Natural killer cell (primary cell): ENCODE measurements around the gene ATL1. TPM values are rescaled to one million over a fixed set of nuclear protein-coding genes. Genes with fewer than 3 reads are reported as not detected.
A peak's percentile ranks its signal among the peaks of the same experiment; 100 is the strongest.
"Not testable (repeated sequence)": the region's sequence is repeated elsewhere in the genome, so short reads cannot be mapped to it uniquely, and the experiment has no call there.

Source experiments
- ATAC-seq, 3 donors: fragments of 150-1000 bp in 2 of 3; fragments of 200-7000 bp in 1 of 3; cut with Tn5 transposase; 1 replicate in 1 of 3; 2 replicates in 2 of 3; pipeline ENCODE4 v1.10.0; 2021; ENCODE audit warnings: mild to moderate bottlenecking in 2 of 3, moderate library complexity in 2 of 3
- DNase-seq, 2 donors: peaks; one replicate each; pipeline versions ENCODE4 v3.0.0 to v3.0.0-alpha.2; 2013 to 2021; ENCODE audit warnings: mixed read lengths in 1 of 2
- H3K27ac ChIP-seq: one replicate; pipeline ENCODE4 v1.5.1; 2013; ENCODE audit warnings: mild to moderate bottlenecking, low read length
- H3K27me3 ChIP-seq: one replicate; pipeline ENCODE4 v1.6.1; 2013; ENCODE audit warnings: low read length; ENCODE audit not compliant: control insufficient read depth, insufficient read depth
- H3K36me3 ChIP-seq: one replicate; pipeline ENCODE4 v1.6.1; 2013; ENCODE audit warnings: low read length; ENCODE audit not compliant: control insufficient read depth, insufficient read depth
- H3K4me1 ChIP-seq: one replicate; pipeline ENCODE4 v1.6.1; 2013; ENCODE audit warnings: low read length; ENCODE audit not compliant: control insufficient read depth, insufficient read depth
- H3K4me3 ChIP-seq: one replicate; pipeline ENCODE4 v1.5.1; 2013; ENCODE audit warnings: low read length
- H3K9me3 ChIP-seq: one replicate; pipeline ENCODE4 v1.6.1; 2013; ENCODE audit warnings: low read length; ENCODE audit not compliant: control insufficient read depth, insufficient read depth
- H3K27ac Mint-ChIP-seq, 2 donors: one replicate each; pipeline ENCODE4 v1.8.0; 2022; ENCODE audit warnings: mild to moderate bottlenecking in 2 of 2, mixed read lengths in 2 of 2, moderate library complexity in 1 of 2
- H3K27me3 Mint-ChIP-seq, 2 donors: one replicate each; pipeline ENCODE4 v1.8.0; 2022; ENCODE audit warnings: low read depth in 2 of 2, mixed read lengths in 2 of 2
- H3K36me3 Mint-ChIP-seq: one replicate; pipeline ENCODE4 v1.8.0; 2022; ENCODE audit warnings: mixed read lengths
- H3K4me1 Mint-ChIP-seq, 2 donors: one replicate each; pipeline ENCODE4 v1.8.0; 2022; ENCODE audit warnings: mixed read lengths in 2 of 2
- H3K4me3 Mint-ChIP-seq: one replicate; pipeline ENCODE4 v1.8.0; 2022; ENCODE audit warnings: mild to moderate bottlenecking, moderate library complexity, mixed read lengths
- H3K9me3 Mint-ChIP-seq, 2 donors: one replicate each; pipeline ENCODE4 v1.8.0; 2022; ENCODE audit warnings: mixed read lengths in 2 of 2
- WGBS: methylation state at CpG from one replicate; pipeline ENCODE4 v1.1.7; 2013; ENCODE audit warnings: missing lambda C conversion rate; ENCODE audit not compliant: insufficient coverage; 5-methylcytosine and 5-hydroxymethylcytosine counted together
- intact Hi-C: fragments of 100-400 bp; cut with micrococcal nuclease; formaldehyde crosslinking; loops from one replicate; pipeline ENCODE4 v1.14.2; 2022
- total RNA-seq, 4 donors: library from RNA; stranded (reverse); fragments of 120-200 nt in 1 of 4; gene quantifications; one replicate each; pipeline versions ENCODE4 v1.2.3 to v1.2.4, GENCODE V29; 2013 to 2022
- TF ChIP-seq, protein P1 (sequence below): fragments of 200-600 bp; IDR thresholded peaks from one replicate; pipeline ENCODE4 v1.8.0; 2022; ENCODE audit warnings: antibody characterized with exemption

The ATL1 gene
- total RNA-seq, 3 donors from 2014 or later (not counting 1 experiment from before 2014, with no cell fraction given), result 1.6 to 3.8 (median 2.4) TPM

DNA sequence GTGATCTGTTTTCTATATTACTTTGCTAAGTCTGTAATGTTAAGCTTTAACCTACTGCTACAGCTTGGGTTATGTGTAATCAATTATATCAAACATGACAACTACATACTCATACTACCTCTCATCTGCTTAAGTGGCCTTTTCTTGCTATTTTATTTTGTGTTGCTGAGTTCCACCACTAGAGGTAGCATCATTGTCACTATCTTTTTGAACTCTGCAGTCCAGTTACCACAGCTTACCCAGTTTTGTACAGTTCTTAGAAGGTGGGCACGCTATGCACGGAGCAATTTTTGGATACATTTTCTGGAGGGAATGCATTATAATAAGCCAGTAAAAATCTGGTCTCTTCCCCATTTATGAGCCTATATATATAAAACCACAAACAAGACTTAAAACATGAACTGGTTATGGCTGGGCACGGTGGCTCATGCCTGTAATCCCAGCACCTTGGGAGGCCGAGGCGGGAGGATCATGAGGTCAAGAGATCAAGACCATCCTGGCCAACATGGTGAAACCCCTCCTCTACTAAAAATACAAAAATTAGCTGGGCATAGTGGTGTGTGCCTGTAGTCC is 59.7 kb downstream of the ATL1 start:
- Histone ChIP-seq H3K27me3 (no peaks in the 10 kb centered on the region), H3K9me3 (no peaks in the 10 kb centered on the region), H3K4me1 (no peaks in the 10 kb centered on the region), H3K36me3 (no peaks in the 10 kb centered on the region), H3K4me3 (no peak overlapping the region), H3K27ac (no peak overlapping the region)
- peak in 1 of 2 donors; percentile 41 for DNase-seq
- Mint-ChIP-seq H3K27ac (no peak overlapping the region), H3K36me3 (no peaks in the 10 kb centered on the region), H3K4me3 (no peak overlapping the region), H3K27me3 (no peaks in the 10 kb centered on the region), H3K4me1 (no peaks in the 10 kb centered on the region), H3K9me3 (no peaks in the 10 kb centered on the region)
- intact Hi-C loops, result no loop called here
- TF ChIP-seq, protein P1, sequence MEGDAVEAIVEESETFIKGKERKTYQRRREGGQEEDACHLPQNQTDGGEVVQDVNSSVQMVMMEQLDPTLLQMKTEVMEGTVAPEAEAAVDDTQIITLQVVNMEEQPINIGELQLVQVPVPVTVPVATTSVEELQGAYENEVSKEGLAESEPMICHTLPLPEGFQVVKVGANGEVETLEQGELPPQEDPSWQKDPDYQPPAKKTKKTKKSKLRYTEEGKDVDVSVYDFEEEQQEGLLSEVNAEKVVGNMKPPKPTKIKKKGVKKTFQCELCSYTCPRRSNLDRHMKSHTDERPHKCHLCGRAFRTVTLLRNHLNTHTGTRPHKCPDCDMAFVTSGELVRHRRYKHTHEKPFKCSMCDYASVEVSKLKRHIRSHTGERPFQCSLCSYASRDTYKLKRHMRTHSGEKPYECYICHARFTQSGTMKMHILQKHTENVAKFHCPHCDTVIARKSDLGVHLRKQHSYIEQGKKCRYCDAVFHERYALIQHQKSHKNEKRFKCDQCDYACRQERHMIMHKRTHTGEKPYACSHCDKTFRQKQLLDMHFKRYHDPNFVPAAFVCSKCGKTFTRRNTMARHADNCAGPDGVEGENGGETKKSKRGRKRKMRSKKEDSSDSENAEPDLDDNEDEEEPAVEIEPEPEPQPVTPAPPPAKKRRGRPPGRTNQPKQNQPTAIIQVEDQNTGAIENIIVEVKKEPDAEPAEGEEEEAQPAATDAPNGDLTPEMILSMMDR, result no peak
- whole genome bisulfite sequencing, result 93% methylated on average over 5 of the region's 5 CpGs
- peak in 2 of 3 donors; percentile 32 to 37 for ATAC-seq

DNA sequence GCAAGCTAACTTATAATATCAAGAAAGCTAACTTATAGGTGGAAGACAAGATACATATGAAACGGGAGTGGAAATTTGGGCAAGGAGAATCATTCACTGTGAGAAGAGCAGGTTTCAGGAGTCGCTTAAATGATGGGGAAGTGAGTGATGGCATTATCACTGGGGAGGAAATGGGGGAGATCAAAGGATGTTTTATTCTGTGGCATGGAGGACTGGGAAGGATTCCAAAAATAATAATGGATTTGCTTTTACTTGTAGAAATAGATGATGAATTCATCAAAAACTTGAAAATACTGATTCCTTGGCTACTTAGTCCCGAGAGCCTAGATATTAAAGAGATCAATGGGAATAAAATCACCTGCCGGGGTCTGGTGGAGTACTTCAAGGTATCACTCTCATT is 60.4 kb downstream of the ATL1 start:
- intact Hi-C loops, result no loop called here
- Histone ChIP-seq H3K27ac (no peak overlapping the region), H3K36me3 (no peaks in the 10 kb centered on the region), H3K4me3 (no peak overlapping the region), H3K27me3 (no peaks in the 10 kb centered on the region), H3K9me3 (no peaks in the 10 kb centered on the region), H3K4me1 (no peaks in the 10 kb centered on the region)
- Mint-ChIP-seq H3K4me1 (no peaks in the 10 kb centered on the region), H3K27ac (no peak overlapping the region), H3K36me3 (no peaks in the 10 kb centered on the region), H3K4me3 (no peak overlapping the region), H3K27me3 (no peaks in the 10 kb centered on the region), H3K9me3 (no peaks in the 10 kb centered on the region)
- ATAC-seq (no peak), DNase-seq (no peak)
- TF ChIP-seq, protein P1, result no peak
- WGBS, result 88% methylated on average over 4 of the region's 4 CpGs

DNA sequence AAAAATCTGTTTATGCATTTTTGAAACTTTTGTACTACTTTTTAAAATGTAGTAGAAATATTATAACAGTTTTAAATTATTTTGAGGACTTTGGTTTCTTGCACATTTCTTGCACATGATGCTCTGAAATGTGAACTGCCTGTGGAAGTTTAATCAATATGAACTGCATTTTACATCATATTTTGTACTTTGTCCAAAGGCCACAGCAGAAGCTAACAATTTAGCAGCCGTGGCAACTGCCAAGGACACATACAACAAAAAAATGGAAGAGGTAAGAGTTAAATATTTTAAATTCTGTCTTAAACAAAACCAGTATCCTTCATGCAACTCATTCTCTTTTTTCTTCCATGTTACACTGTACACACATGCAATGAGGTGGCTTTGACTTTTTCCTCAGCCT is 63.0 kb downstream of the ATL1 start:
- no peaks in the 10 kb centered on the region for H3K4me1 Mint-ChIP-seq
- intact Hi-C loops, result no loop called here
- no peaks in the 10 kb centered on the region for H3K27me3 ChIP-seq
- H3K9me3 ChIP-seq, result no peaks in the 10 kb centered on the region
- no peaks in the 10 kb centered on the region for H3K36me3 Mint-ChIP-seq
- DNase-seq, result no peak
- no peak overlapping the region for H3K27ac ChIP-seq
- H3K4me1 ChIP-seq, result no peaks in the 10 kb centered on the region
- no peak overlapping the region for H3K4me3 ChIP-seq
- ATAC-seq, result no peak
- no peaks in the 10 kb centered on the region for H3K36me3 ChIP-seq
- no peak overlapping the region for H3K4me3 Mint-ChIP-seq
- no CpG with 5 or more reads among the region's 1 CpG for WGBS
- no peak overlapping the region for H3K27ac Mint-ChIP-seq
- H3K27me3 Mint-ChIP-seq, result no peaks in the 10 kb centered on the region
- H3K9me3 Mint-ChIP-seq, result no peaks in the 10 kb centered on the region
- TF ChIP-seq, protein P1, result no peak

DNA sequence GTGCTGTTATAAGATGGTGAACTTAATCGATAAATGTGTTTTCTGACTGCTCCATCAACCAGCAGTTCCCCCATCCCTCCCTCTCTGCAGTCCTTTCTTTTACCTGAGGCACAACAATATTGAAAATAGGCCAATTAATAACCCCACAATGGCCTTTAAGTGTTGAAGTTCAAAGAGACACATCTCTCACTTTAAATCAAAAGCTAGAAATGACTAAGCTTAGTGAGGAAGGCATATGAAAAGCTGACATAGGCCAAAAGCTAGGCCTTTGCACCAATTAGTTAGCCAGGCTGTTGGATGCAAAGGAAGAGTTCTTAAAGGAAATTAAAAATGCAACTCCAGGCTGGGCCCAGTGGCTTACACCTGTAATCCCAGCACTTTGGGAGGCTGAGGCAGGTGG is 64.5 kb downstream of the ATL1 start:
- no peaks in the 10 kb centered on the region for H3K4me1 Mint-ChIP-seq
- WGBS, result 100% methylated on average over 1 of the region's 1 CpG
- H3K36me3 Mint-ChIP-seq, result no peaks in the 10 kb centered on the region
- ATAC-seq (no peak), DNase-seq (no peak)
- no peaks in the 10 kb centered on the region for H3K9me3 Mint-ChIP-seq
- Histone ChIP-seq H3K27ac (no peak overlapping the region), H3K36me3 (no peaks in the 10 kb centered on the region), H3K9me3 (no peaks in the 10 kb centered on the region), H3K4me1 (no peaks in the 10 kb centered on the region), H3K27me3 (no peaks in the 10 kb centered on the region), H3K4me3 (no peak overlapping the region)
- TF ChIP-seq, protein P1, result no peak
- H3K27ac Mint-ChIP-seq, result no peak overlapping the region
- no peaks in the 10 kb centered on the region for H3K27me3 Mint-ChIP-seq
- H3K4me3 Mint-ChIP-seq, result no peak overlapping the region
- intact Hi-C loops, result no loop called here

DNA sequence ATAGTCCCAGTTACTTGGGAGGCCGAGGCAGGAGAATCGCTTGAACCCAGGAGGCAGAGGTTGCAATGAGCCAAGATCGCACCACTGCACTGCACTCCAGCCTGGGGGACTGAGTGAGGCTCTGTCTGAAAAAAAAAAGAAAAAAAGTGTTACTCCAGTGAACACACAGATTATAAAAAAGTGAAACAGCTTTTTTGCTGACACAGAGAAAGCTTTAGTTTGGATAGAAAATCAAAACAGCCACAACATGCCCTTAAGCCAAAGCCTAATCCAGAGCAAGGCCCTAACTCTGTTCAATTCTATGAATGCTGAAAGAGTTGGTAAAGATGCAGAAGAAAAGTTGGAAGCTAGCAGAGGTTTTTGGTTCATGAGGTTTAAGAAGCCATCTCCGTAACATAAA is 65.0 kb downstream of the ATL1 start:
- DNase-seq, H3K4me3 ChIP-seq, H3K4me1 ChIP-seq, H3K36me3 ChIP-seq, H3K27ac ChIP-seq, H3K4me1 Mint-ChIP-seq, H3K27ac Mint-ChIP-seq, H3K27me3 Mint-ChIP-seq, ATAC-seq, H3K4me3 Mint-ChIP-seq, intact Hi-C loops, H3K9me3 Mint-ChIP-seq, H3K36me3 Mint-ChIP-seq, H3K27me3 ChIP-seq, H3K9me3 ChIP-seq: not testable (repeated sequence)
- WGBS, result 96% methylated on average over 4 of the region's 4 CpGs
